HEK293T (cell line): ENCODE data around the gene KIF9.
A peak's percentile ranks its signal among the peaks of the same experiment; 100 is the strongest.
"Not testable (repeated sequence)": the region's sequence is repeated elsewhere in the genome, so short reads cannot be mapped to it uniquely, and the experiment has no call there.

ENCODE experiments used
- CTCF ChIA-PET: fragments of 350-600 bp; formaldehyde crosslinking; extraction: SDS; loops from one replicate; lab custom pipeline; 2021; ENCODE audit warnings: antibody characterized with exemption, inconsistent platforms; lab: Yijun Ruan, JAX
- POLR2A ChIA-PET: fragments of 350-600 bp; formaldehyde crosslinking; extraction: SDS; loops from one replicate; lab custom pipeline; 2020; ENCODE audit warnings: antibody characterized with exemption, inconsistent platforms; lab: Yijun Ruan, JAX
- DNase-seq: peaks from one replicate; pipeline ENCODE4 v3.0.0; 2012; ENCODE audit warnings: mixed read lengths; ENCODE audit errors: extremely low spot score
- ARNT ChIP-seq: fragments of 450-650 bp; IDR thresholded peaks from 2 replicates; pipeline ENCODE4 v1.6.1; 2017; ENCODE audit warnings: mild to moderate bottlenecking
- BHLHE40 ChIP-seq: fragments of 450-650 bp; IDR thresholded peaks from 2 replicates; pipeline ENCODE4 v1.6.1; 2016; ENCODE audit warnings: mild to moderate bottlenecking, moderate library complexity, borderline replicate concordance
- CTBP1 ChIP-seq: fragments of 450-650 bp; IDR thresholded peaks from 2 replicates; pipeline ENCODE4 v1.6.1; 2016; ENCODE audit warnings: borderline replicate concordance
- ELF4 ChIP-seq: fragments of 450-650 bp; IDR thresholded peaks from 2 replicates; pipeline ENCODE4 v1.6.1; 2017; ENCODE audit warnings: antibody characterized with exemption
- FOXA1 ChIP-seq: fragments of 450-650 bp; IDR thresholded peaks from 2 replicates; pipeline ENCODE4 v1.6.1; 2016; ENCODE audit warnings: mild to moderate bottlenecking
- FOXK2 ChIP-seq: fragments of 450-650 bp; IDR thresholded peaks from 2 replicates; pipeline ENCODE4 v1.6.1; 2016; ENCODE audit warnings: mild to moderate bottlenecking
- FOXM1 ChIP-seq: fragments of 450-650 bp; IDR thresholded peaks from 2 replicates; pipeline ENCODE4 v1.6.1; 2017; ENCODE audit warnings: mild to moderate bottlenecking, borderline replicate concordance
- HDGF ChIP-seq: fragments of 450-650 bp; IDR thresholded peaks from 2 replicates; pipeline ENCODE4 v1.6.1; 2017; ENCODE audit warnings: antibody characterized with exemption, borderline replicate concordance
- L3MBTL2 ChIP-seq: fragments of 450-650 bp; conservative IDR thresholded peaks from 2 replicates; pipeline ENCODE4 v1.6.1; 2016; ENCODE audit warnings: mild to moderate bottlenecking
- LEF1 ChIP-seq: fragments of 450-650 bp; IDR thresholded peaks from 2 replicates; pipeline ENCODE4 v1.6.1; 2017; ENCODE audit warnings: mild to moderate bottlenecking, borderline replicate concordance
- NFRKB ChIP-seq: fragments of 450-650 bp; IDR thresholded peaks from 2 replicates; pipeline ENCODE4 v1.6.1; 2016; ENCODE audit warnings: mild to moderate bottlenecking, moderate library complexity
- SP1 ChIP-seq: fragments of 450-650 bp; IDR thresholded peaks from 2 replicates; pipeline ENCODE4 v1.6.1; 2017
- SUZ12 ChIP-seq: fragments of 450-650 bp; IDR thresholded peaks from 2 replicates; pipeline ENCODE4 v1.6.1; 2016; ENCODE audit warnings: mild to moderate bottlenecking
- TARDBP ChIP-seq: fragments of 450-650 bp; IDR thresholded peaks from 2 replicates; pipeline ENCODE4 v1.6.1; 2016
- ZNF384 ChIP-seq: fragments of 450-650 bp; IDR thresholded peaks from 2 replicates; pipeline ENCODE4 v1.6.1; 2016
- TF ChIP-seq, protein P1 (sequence below): fragments of 450-650 bp; IDR thresholded peaks from 2 replicates; pipeline ENCODE4 v1.6.1; 2016

KIF9 gene

DNA sequence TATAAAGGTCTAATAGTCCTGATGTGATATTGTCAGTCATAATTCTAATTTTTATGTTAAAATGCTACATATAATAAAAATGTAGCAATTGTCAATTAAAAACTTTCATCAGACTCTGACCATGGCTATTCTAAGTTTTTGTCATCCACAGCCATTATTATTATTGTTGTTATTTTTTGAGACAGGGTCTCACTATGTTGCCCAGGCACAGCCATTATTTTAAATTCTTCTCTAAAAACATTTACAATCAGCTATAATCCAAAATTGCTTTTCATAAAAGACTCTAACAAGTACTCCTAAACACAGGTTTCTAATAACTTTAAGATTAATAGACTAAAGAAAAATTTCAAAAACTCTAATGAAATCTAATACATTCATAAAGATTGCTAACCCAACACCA, 77.7 kb downstream of the KIF9 start:
- CTCF ChIA-PET: no interaction called here
- POLR2A ChIA-PET: no interaction called here
- no peak for TF ChIP-seq SUZ12
- DNase-seq: no peak

DNA sequence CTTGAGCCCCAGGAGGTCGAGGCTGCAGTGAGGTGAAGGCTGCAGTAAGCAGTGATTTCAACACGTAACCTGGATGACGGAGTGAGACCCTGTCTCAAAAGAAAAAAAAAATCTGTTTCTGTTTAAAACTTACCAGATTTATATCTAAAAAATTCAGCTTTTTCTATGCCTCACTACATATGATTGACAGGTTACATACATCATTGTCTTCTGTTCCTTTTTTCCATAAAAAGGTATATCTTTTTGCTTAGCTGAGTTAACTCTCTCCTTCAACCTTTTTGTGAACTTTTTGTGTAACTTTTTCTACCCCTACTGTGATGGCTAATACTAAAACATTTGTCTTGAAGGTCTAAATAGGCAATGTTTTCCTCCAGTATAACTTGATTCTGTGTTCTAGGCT, 80.1 kb downstream of the KIF9 start:
- DNase-seq: no peak
- TF ChIP-seq FOXM1: no peak
- TF ChIP-seq, protein P1, sequence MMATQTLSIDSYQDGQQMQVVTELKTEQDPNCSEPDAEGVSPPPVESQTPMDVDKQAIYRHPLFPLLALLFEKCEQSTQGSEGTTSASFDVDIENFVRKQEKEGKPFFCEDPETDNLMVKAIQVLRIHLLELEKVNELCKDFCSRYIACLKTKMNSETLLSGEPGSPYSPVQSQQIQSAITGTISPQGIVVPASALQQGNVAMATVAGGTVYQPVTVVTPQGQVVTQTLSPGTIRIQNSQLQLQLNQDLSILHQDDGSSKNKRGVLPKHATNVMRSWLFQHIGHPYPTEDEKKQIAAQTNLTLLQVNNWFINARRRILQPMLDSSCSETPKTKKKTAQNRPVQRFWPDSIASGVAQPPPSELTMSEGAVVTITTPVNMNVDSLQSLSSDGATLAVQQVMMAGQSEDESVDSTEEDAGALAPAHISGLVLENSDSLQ: peak; percentile 69
- POLR2A ChIA-PET: no interaction called here
- CTCF ChIA-PET: no interaction called here

DNA sequence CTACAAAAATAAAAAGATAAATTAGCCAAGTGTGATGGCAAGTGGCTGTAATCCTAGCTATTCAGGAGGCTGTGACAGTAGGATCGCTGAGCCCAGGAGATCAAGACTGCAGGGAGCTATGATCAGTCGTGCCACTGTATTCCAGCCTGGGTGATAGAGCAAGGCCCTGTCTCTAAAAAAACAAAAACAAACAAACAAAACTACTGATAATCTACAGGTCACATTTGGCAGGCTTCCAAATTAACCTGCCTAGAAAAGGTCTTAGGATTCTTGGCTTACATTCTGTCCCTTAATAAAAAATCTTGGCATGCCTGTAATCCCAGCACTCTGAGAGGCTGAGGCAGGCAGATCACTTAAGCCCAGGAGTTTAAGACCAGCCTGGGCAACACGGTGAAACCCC, 85.3 kb downstream of the KIF9 start:
- TF ChIP-seq HDGF: no peak
- no peak for TF ChIP-seq SP1
- TF ChIP-seq L3MBTL2: no peak
- no peak for TF ChIP-seq TARDBP
- TF ChIP-seq, protein P1: no peak
- no peak for TF ChIP-seq FOXA1
- no peak for TF ChIP-seq NFRKB
- TF ChIP-seq FOXK2: no peak
- CTCF ChIA-PET: interaction anchor here (0.7 kb wide), 1 partner anchor 29 kb away, joined by 3 read pairs; no protein-coding TSS in a partner anchor
- POLR2A ChIA-PET: no interaction called here

DNA sequence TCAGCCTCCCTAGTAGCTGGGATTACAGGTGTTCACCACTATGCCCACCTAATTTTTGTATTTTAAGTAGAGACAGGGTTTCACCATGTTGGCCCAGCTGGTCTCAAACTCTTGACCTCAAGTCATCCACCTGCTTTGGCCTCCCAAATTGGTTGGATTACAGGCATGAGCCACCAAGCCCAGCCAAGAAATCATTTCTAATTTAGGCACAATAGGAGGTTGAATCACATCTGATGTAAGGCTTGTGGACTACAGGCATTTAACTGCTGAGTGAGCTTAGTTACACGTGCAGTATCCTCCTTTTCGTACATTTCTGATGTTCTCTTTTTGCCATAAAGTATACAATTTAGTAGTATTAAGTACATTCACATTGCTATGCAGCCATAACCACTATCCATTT, 87.6 kb downstream of the KIF9 start:
- ChIA-PET CTCF (no interaction called here), POLR2A (no interaction called here)
- TF ChIP-seq LEF1 (no peak), FOXK2 (no peak), FOXM1 (no peak), BHLHE40 (no peak), L3MBTL2 (no peak), HDGF (no peak)

More for the DNA sequence above, 85.3 kb downstream of the KIF9 start:
- no peak for DNase-seq

DNA sequence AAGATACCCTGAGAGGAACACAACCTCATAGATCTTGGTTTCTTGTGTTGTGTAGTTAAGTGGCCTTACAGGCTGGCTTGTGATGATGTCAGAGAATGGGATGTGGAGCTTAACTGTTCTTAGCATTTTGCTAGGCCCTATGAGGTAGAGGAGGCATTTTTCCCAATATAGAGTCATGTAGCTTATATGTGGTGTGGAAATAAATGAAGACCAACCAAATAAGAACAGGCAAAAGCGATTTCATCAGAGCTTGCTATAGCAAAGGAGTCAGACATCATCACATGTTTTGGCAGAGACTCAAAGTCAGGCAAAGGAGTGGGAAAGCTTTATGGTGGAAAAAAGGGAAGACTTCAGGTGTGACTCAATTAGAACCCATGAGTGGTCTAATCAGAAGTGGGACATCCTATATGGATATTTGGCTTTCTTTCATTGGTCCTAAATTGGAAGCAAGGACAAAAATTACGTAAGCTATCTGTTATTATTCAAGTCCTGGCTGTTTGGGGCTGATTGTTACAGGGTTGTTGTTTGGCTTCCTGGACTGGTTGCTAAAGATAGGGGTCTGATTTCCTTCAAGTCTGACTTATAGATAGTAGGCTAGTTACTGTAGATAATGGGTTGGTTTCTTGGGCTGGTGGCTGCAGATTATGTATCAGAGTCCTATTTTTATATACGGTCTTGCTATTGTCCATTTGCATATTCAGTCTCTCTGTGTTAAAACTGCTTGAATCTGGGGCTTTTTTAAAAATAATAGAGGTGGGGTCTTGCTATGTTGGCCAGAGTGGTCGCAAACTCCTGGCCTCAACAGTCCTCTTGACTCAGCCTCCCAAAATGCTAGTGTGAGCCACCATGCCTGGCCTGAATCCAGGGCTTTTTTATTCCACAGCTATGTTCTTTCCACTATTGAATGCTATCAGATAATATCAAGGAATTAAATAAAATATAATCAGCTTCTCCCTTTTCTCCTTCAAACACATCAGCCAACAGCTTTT, 88.4 kb downstream of the KIF9 start:
- CTCF ChIA-PET: interaction anchor here (0.6 kb wide), 1 partner anchor 300 kb away, joined by 4 read pairs; no protein-coding TSS in a partner anchor

More for the DNA sequence above, 87.6 kb downstream of the KIF9 start:
- no peak for DNase-seq

DNA sequence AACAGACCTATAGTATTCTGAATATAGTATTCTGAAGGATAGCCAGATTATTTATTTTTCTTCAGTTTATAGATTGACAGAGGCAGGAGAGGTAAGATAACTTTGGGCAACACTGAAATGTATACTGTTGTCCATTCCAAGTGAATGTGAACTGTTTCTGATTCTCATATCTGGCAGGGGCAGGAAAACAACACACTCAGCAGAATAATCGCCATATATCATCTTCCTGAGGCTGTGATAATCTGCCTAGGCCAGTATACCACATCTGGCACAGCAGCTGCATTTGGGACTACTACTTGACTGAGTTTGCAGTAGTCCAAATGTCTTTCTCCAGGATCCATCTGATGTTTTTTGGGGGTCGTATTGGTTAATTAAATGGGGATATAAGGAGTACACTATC, 96.3 kb downstream of the KIF9 start:
- ChIA-PET CTCF (no interaction called here), POLR2A (no interaction called here)
- TF ChIP-seq FOXK2 (no peak), SUZ12 (no peak), SP1 (no peak), ARNT (no peak), FOXM1 (no peak), L3MBTL2 (no peak), FOXA1 (no peak), ELF4 (no peak), HDGF (no peak), TARDBP (no peak), ZNF384 (no peak)
- TF ChIP-seq, protein P1: no peak

More for the DNA sequence above, 88.4 kb downstream of the KIF9 start:
- TF ChIP-seq FOXM1 (no peak), SP1 (no peak), ELF4 (no peak), ARNT (no peak), L3MBTL2 (no peak), LEF1 (no peak), CTBP1 (no peak), FOXA1 (no peak), BHLHE40 (no peak), ZNF384 (no peak), SUZ12 (no peak), TARDBP (no peak)
- TF ChIP-seq, protein P1: no peak
- DNase-seq: no peak
- POLR2A ChIA-PET: no interaction called here

DNA sequence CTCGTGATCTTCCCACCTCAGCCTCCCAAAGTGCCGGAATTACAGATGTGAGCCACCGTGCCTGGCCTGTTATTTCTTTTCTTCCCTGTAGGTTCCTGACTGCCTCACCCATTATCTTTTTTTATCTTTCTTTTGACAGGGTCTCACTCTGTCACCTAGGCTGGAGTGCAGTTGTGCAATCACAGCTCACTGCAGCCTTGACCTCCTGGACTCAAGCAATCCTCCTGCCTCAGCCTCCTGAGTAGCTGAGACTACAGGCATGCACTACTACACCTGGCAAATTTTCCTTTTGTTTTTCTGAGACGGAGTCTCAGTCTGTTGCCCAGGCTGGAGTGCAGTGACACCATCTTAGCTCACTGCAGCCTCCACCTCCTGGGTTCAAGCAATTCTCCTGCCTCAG, 100.9 kb downstream of the KIF9 start:
- POLR2A ChIA-PET, CTCF ChIA-PET: not testable (repeated sequence)

More for the DNA sequence above, 96.3 kb downstream of the KIF9 start:
- DNase-seq: no peak

DNA sequence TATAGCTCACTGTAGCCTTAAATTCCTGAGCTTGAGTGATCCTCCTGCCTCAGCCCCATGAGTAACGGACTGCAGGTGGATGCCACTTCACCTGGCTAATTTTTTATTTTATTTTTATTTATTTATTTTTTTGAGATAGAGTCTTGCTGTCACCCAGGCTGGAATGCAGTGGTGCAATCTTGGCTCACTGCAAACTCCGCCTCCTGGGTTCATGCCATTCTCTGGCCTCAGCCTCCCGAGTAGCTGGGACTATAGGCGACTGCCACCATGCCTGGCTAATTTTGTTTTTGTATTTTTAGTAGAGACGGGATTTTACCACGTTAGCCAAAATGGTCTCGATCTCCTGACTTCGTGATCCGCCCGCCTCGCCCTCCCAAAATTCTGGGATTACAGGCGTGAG, 102.6 kb downstream of the KIF9 start:
- POLR2A ChIA-PET, DNase-seq: not testable (repeated sequence)

More for the DNA sequence above, 100.9 kb downstream of the KIF9 start:
- not testable (repeated sequence) for DNase-seq

More for the DNA sequence above, 102.6 kb downstream of the KIF9 start:
- CTCF ChIA-PET: interaction anchor here (0.8 kb wide), 1 partner anchor 90 kb away, joined by 3 read pairs; no protein-coding TSS in a partner anchor
